Natural killer cell (primary cell): ENCODE data around the gene DNAI7. TPM values are rescaled to one million over a fixed set of nuclear protein-coding genes. Genes with fewer than 3 reads are reported as not detected.

ENCODE experiments used
- ATAC-seq, 3 donors: fragments of 150-1000 bp in 2 of 3; fragments of 200-7000 bp in 1 of 3; cut with Tn5 transposase; 1 replicate in 1 of 3; 2 replicates in 2 of 3; pipeline ENCODE4 v1.10.0; 2021; ENCODE audit warnings: mild to moderate bottlenecking in 2 of 3, moderate library complexity in 2 of 3
- DNase-seq, 2 donors: peaks; one replicate each; pipeline versions ENCODE4 v3.0.0 to v3.0.0-alpha.2; 2013 to 2021; ENCODE audit warnings: mixed read lengths in 1 of 2
- H3K27ac ChIP-seq: one replicate; pipeline ENCODE4 v1.5.1; 2013; ENCODE audit warnings: mild to moderate bottlenecking, low read length
- H3K27me3 ChIP-seq: one replicate; pipeline ENCODE4 v1.6.1; 2013; ENCODE audit warnings: low read length; ENCODE audit not compliant: control insufficient read depth, insufficient read depth
- H3K36me3 ChIP-seq: one replicate; pipeline ENCODE4 v1.6.1; 2013; ENCODE audit warnings: low read length; ENCODE audit not compliant: control insufficient read depth, insufficient read depth
- H3K4me1 ChIP-seq: one replicate; pipeline ENCODE4 v1.6.1; 2013; ENCODE audit warnings: low read length; ENCODE audit not compliant: control insufficient read depth, insufficient read depth
- H3K4me3 ChIP-seq: one replicate; pipeline ENCODE4 v1.5.1; 2013; ENCODE audit warnings: low read length
- H3K9me3 ChIP-seq: one replicate; pipeline ENCODE4 v1.6.1; 2013; ENCODE audit warnings: low read length; ENCODE audit not compliant: control insufficient read depth, insufficient read depth
- H3K27ac Mint-ChIP-seq, 2 donors: one replicate each; pipeline ENCODE4 v1.8.0; 2022; ENCODE audit warnings: mild to moderate bottlenecking in 2 of 2, mixed read lengths in 2 of 2, moderate library complexity in 1 of 2
- H3K27me3 Mint-ChIP-seq, 2 donors: one replicate each; pipeline ENCODE4 v1.8.0; 2022; ENCODE audit warnings: low read depth in 2 of 2, mixed read lengths in 2 of 2
- H3K36me3 Mint-ChIP-seq: one replicate; pipeline ENCODE4 v1.8.0; 2022; ENCODE audit warnings: mixed read lengths
- H3K4me1 Mint-ChIP-seq, 2 donors: one replicate each; pipeline ENCODE4 v1.8.0; 2022; ENCODE audit warnings: mixed read lengths in 2 of 2
- H3K4me3 Mint-ChIP-seq: one replicate; pipeline ENCODE4 v1.8.0; 2022; ENCODE audit warnings: mild to moderate bottlenecking, moderate library complexity, mixed read lengths
- H3K9me3 Mint-ChIP-seq, 2 donors: one replicate each; pipeline ENCODE4 v1.8.0; 2022; ENCODE audit warnings: mixed read lengths in 2 of 2
- CTCF ChIP-seq: fragments of 200-600 bp; IDR thresholded peaks from one replicate; pipeline ENCODE4 v1.8.0; 2022; ENCODE audit warnings: antibody characterized with exemption
- WGBS: methylation state at CpG from one replicate; pipeline ENCODE4 v1.1.7; 2013; ENCODE audit warnings: missing lambda C conversion rate; ENCODE audit not compliant: insufficient coverage; 5-methylcytosine and 5-hydroxymethylcytosine counted together
- intact Hi-C: fragments of 100-400 bp; cut with micrococcal nuclease; formaldehyde crosslinking; loops from one replicate; pipeline ENCODE4 v1.14.2; 2022
- total RNA-seq, 4 donors: library from RNA; stranded (reverse); fragments of 120-200 nt in 1 of 4; gene quantifications; one replicate each; pipeline versions ENCODE4 v1.2.3 to v1.2.4, GENCODE V29; 2013 to 2022

Gene DNAI7
- total RNA-seq, 3 donors from 2014 or later (not counting 1 experiment from before 2014, with no cell fraction given) = 0.15 to 0.59 (median 0.48) TPM

- H3K27me3 Mint-ChIP-seq = no peaks in the 10 kb centered on the region
- Histone ChIP-seq H3K27ac (no peak overlapping the region), H3K9me3 (no peaks in the 10 kb centered on the region), H3K27me3 (no peaks in the 10 kb centered on the region), H3K4me1 (no peaks in the 10 kb centered on the region), H3K36me3 (peaks cover 11% of the 10 kb centered on the region), H3K4me3 (no peak overlapping the region)
- WGBS = 98% methylated on average over 3 of the region's 3 CpGs
- peaks cover 9% of the 10 kb centered on the region for H3K36me3 Mint-ChIP-seq
- H3K4me1 Mint-ChIP-seq = no peaks in the 10 kb centered on the region
- DNase-seq = no peak
- H3K27ac Mint-ChIP-seq = no peak overlapping the region
- ATAC-seq = no peak
- no peak overlapping the region for H3K4me3 Mint-ChIP-seq
- intact Hi-C loops = no loop called here
- TF ChIP-seq CTCF = no peak
- H3K9me3 Mint-ChIP-seq = no peaks in the 10 kb centered on the region
Observed at GRCh38 chr12:25113651-25114050, 81.3 kb downstream of the DNAI7 start.

GRCh38 chr12:25110260-25110659 is 84.7 kb downstream of the DNAI7 start:
- H3K36me3 Mint-ChIP-seq = peaks cover 9% of the 10 kb centered on the region

GRCh38 chr12:25107920-25108319 is 87.0 kb downstream of the DNAI7 start:
- TF ChIP-seq CTCF = no peak
- peaks cover 58% of the 10 kb centered on the region for H3K36me3 ChIP-seq
- no peak for DNase-seq
- H3K27ac Mint-ChIP-seq = no peak overlapping the region
- no peak overlapping the region for H3K4me3 ChIP-seq
- no peaks in the 10 kb centered on the region for H3K9me3 Mint-ChIP-seq
- H3K4me3 Mint-ChIP-seq = no peak overlapping the region
- no peaks in the 10 kb centered on the region for H3K27me3 Mint-ChIP-seq
- no peaks in the 10 kb centered on the region for H3K27me3 ChIP-seq
- H3K9me3 ChIP-seq = no peaks in the 10 kb centered on the region
- no peak overlapping the region for H3K27ac ChIP-seq
- no peak for ATAC-seq
- H3K36me3 Mint-ChIP-seq = peaks cover 9% of the 10 kb centered on the region
- no peaks in the 10 kb centered on the region for H3K4me1 ChIP-seq
- H3K4me1 Mint-ChIP-seq = no peaks in the 10 kb centered on the region
- intact Hi-C loops = no loop called here
- 78% methylated on average over 4 of the region's 4 CpGs for WGBS

More at GRCh38 chr12:25110260-25110659, 84.7 kb downstream of the DNAI7 start:
- no peak overlapping the region for H3K4me3 ChIP-seq
- no peak overlapping the region for H3K27ac ChIP-seq
- 96% methylated on average over 6 of the region's 6 CpGs for WGBS
- H3K27ac Mint-ChIP-seq = no peak overlapping the region
- H3K4me1 ChIP-seq = no peaks in the 10 kb centered on the region
- no peaks in the 10 kb centered on the region for H3K27me3 Mint-ChIP-seq
- ATAC-seq (no peak), DNase-seq (no peak)
- TF ChIP-seq CTCF = no peak
- no peaks in the 10 kb centered on the region for H3K27me3 ChIP-seq
- no peaks in the 10 kb centered on the region for H3K9me3 Mint-ChIP-seq
- no peaks in the 10 kb centered on the region for H3K4me1 Mint-ChIP-seq
- intact Hi-C loops = no loop called here
- no peaks in the 10 kb centered on the region for H3K9me3 ChIP-seq
- peaks cover 38% of the 10 kb centered on the region for H3K36me3 ChIP-seq
- H3K4me3 Mint-ChIP-seq = no peak overlapping the region

GRCh38 chr12:25106818-25107217 is 88.1 kb downstream of the DNAI7 start:
- no peak for TF ChIP-seq CTCF
- H3K27me3 Mint-ChIP-seq = no peaks in the 10 kb centered on the region
- Histone ChIP-seq H3K4me3 (no peak overlapping the region), H3K27me3 (no peaks in the 10 kb centered on the region), H3K9me3 (no peaks in the 10 kb centered on the region), H3K36me3 (peaks cover 69% of the 10 kb centered on the region), H3K27ac (no peak overlapping the region), H3K4me1 (no peaks in the 10 kb centered on the region)
- H3K4me1 Mint-ChIP-seq = no peaks in the 10 kb centered on the region
- H3K9me3 Mint-ChIP-seq = no peaks in the 10 kb centered on the region
- DNase-seq (no peak), ATAC-seq (no peak)
- peaks cover 17% of the 10 kb centered on the region for H3K36me3 Mint-ChIP-seq
- H3K27ac Mint-ChIP-seq = no peak overlapping the region
- H3K4me3 Mint-ChIP-seq = no peak overlapping the region
- intact Hi-C loops = no loop called here
